Smooth muscle cell (in vitro differentiated cells): ENCODE measurements around the gene CLDN15. TPM values are rescaled to one million over a fixed set of nuclear protein-coding genes. Genes with fewer than 3 reads are reported as not detected.
"Not testable (repeated sequence)": the region's sequence is repeated elsewhere in the genome, so short reads cannot be mapped to it uniquely, and the experiment has no call there.

Experiments
- DNase-seq: peaks from one replicate; lab custom pipeline; 2025; ENCODE audit not compliant: unreplicated experiment; lab: John Stamatoyannopoulos, UW
- H2AFZ ChIP-seq: fragments of 200-600 bp; sonication (generic); 2 replicates; pipeline ENCODE4 v1.6.0; 2016; ENCODE audit warnings: antibody characterized with exemption, low read depth, mild to moderate bottlenecking
- H3F3A ChIP-seq: fragments of 200-600 bp; sonication (generic); 2 replicates; pipeline ENCODE4 v1.6.0; 2017; ENCODE audit warnings: antibody characterized with exemption, low read depth
- H3K27ac ChIP-seq: fragments of 200-600 bp; sonication (generic); 2 replicates; pipeline ENCODE4 v1.5.1; 2016; ENCODE audit warnings: low read depth, mild to moderate bottlenecking
- H3K27me3 ChIP-seq: fragments of 200-600 bp; sonication (generic); 2 replicates; pipeline ENCODE4 v1.6.1; 2016; ENCODE audit warnings: low read depth, mild to moderate bottlenecking
- H3K36me3 ChIP-seq: fragments of 200-600 bp; sonication (generic); 2 replicates; pipeline ENCODE4 v1.5.1; 2016; ENCODE audit warnings: low read depth
- H3K4me1 ChIP-seq: fragments of 200-600 bp; sonication (generic); 2 replicates; pipeline ENCODE4 v1.5.1; 2016; ENCODE audit warnings: low read depth
- H3K4me2 ChIP-seq: fragments of 200-600 bp; sonication (generic); 2 replicates; pipeline ENCODE4 v1.6.0; 2016; ENCODE audit warnings: mild to moderate bottlenecking
- H3K4me3 ChIP-seq: fragments of 200-600 bp; sonication (generic); 2 replicates; pipeline ENCODE4 v1.5.1; 2016; ENCODE audit warnings: mild to moderate bottlenecking
- H3K79me2 ChIP-seq: fragments of 200-600 bp; sonication (generic); 2 replicates; pipeline ENCODE4 v1.6.0; 2016; ENCODE audit warnings: low read depth, mild to moderate bottlenecking
- H3K9ac ChIP-seq: fragments of 200-600 bp; sonication (generic); 2 replicates; pipeline ENCODE4 v1.6.0; 2016; ENCODE audit warnings: low read depth
- H3K9me3 ChIP-seq: fragments of 200-600 bp; sonication (generic); replicated peaks from 2 replicates; pipeline ENCODE4 v1.5.1; 2016; ENCODE audit warnings: low read depth
- H4K20me1 ChIP-seq: fragments of 200-600 bp; sonication (generic); 2 replicates; pipeline ENCODE4 v1.6.0; 2016; ENCODE audit warnings: low read depth
- CTCF ChIP-seq: fragments of 200-600 bp; sonication (generic); IDR thresholded peaks from 2 replicates; pipeline ENCODE4 v1.5.1; 2017; ENCODE audit warnings: borderline replicate concordance, mild to moderate bottlenecking, antibody characterized with exemption; ENCODE audit not compliant: insufficient read depth, poor library complexity, severe bottlenecking
- WGBS: methylation state at CpG from one replicate; pipeline ENCODE4 v1.1.7; 2016; ENCODE audit warnings: low lambda C conversion rate; 5-methylcytosine and 5-hydroxymethylcytosine counted together
- polyA plus RNA-seq: library from polyadenylated mRNA; unstranded; fragments of >200 nt; fragmentation: Nextera tagmentation; extraction: Ambion mirVana; gene quantifications from 2 replicates; pipeline ENCODE4 v1.2.1, GENCODE V29; 2016
- total RNA-seq: library from RNA; depleted of rRNA; stranded (reverse); fragments of >200 nt; gene quantifications from 2 replicates; pipeline ENCODE4 v1.2.3, GENCODE V29; 2014

The CLDN15 gene
- total and polyA plus RNA-seq, 2 experiments from 2014 or later, result 3.0 to 4.0 TPM

- Histone ChIP-seq H2AFZ (no peak overlapping the region), H3K9me3 (no peaks in the 10 kb centered on the region)
- 92% methylated on average over 21 of the region's 21 CpGs for WGBS
Measured at GRCh38 chr7:101269664-101270063, 32.1 kb upstream of the CLDN15 start.

DNA sequence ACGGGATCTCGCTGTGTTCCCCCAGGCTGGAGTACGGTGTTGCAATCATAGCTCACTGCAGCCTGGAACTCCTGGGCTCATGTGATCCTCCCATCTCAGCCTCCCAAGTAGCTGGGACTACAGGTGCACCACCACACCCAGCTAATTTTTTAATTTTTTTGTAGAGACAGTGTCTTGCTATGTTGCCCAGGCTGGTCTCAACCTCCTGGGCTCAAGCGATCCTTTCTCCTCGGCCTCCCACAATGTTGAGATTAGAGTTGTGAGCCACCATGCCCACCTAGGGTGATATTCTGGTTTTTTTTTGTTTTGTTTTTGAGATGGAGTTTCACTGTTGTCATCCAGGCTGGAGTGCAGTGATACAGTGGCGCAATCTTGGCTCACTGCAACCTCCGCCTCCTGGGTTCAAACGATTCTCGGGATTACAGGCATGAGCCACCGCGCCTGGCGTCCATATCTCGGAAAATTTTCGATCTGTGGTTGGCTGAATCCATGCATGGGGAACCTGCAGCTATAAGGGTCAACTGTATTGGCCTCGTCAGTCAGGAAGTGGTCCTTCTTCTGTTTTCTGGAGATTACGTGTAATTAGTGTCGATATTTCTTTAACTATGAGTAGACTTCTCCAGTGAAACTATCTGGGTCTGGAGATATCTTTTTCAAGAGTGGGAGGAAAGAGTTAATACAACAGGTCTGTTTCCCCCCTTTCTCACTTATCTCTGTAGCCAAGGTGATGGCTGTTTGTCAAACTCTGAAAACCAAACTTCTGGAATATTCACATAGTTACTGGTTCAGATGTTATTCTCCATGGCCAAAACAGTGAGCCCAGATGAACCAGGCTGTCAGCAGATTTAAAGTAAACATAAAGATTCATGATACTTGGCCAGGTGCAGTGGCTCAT is 28.3 kb upstream of the CLDN15 start:
- no peak for DNase-seq
- no peaks in the 10 kb centered on the region for H3F3A ChIP-seq
- no peak overlapping the region for H3K4me3 ChIP-seq
- H4K20me1 ChIP-seq, result no peaks in the 10 kb centered on the region
- H2AFZ ChIP-seq, result no peak overlapping the region
- no peak overlapping the region for H3K4me2 ChIP-seq
- no peaks in the 10 kb centered on the region for H3K4me1 ChIP-seq
- TF ChIP-seq CTCF, result no peak
- H3K36me3 ChIP-seq, result no peaks in the 10 kb centered on the region
- no peaks in the 10 kb centered on the region for H3K79me2 ChIP-seq
- no peaks in the 10 kb centered on the region for H3K9me3 ChIP-seq
- H3K27ac ChIP-seq, result no peak overlapping the region
- H3K27me3 ChIP-seq, result no peaks in the 10 kb centered on the region
- H3K9ac ChIP-seq, result no peak overlapping the region
- 91% methylated on average over 17 of the region's 17 CpGs for whole genome bisulfite sequencing

More at GRCh38 chr7:101269664-101270063, 32.1 kb upstream of the CLDN15 start:
- Histone ChIP-seq H4K20me1 (no peaks in the 10 kb centered on the region), H3K4me1 (no peaks in the 10 kb centered on the region), H3K9ac (no peak overlapping the region), H3K27me3 (no peaks in the 10 kb centered on the region), H3K4me2 (no peak overlapping the region), H3F3A (no peaks in the 10 kb centered on the region), H3K4me3 (no peak overlapping the region), H3K79me2 (no peaks in the 10 kb centered on the region), H3K36me3 (no peaks in the 10 kb centered on the region), H3K27ac (no peak overlapping the region)
- no peak for DNase-seq
- no peak for TF ChIP-seq CTCF

GRCh38 chr7:101264102-101264706 is 26.6 kb upstream of the CLDN15 start:
- H3F3A ChIP-seq, H3K79me2 ChIP-seq, DNase-seq, H3K36me3 ChIP-seq, H3K9ac ChIP-seq, H3K4me1 ChIP-seq, H2AFZ ChIP-seq, H3K4me3 ChIP-seq, H3K27ac ChIP-seq, H4K20me1 ChIP-seq, H3K4me2 ChIP-seq, H3K27me3 ChIP-seq, H3K9me3 ChIP-seq: not testable (repeated sequence)
- WGBS, result 63% methylated on average over 5 of the region's 6 CpGs

- H3K9me3 ChIP-seq, result no peaks in the 10 kb centered on the region
- H2AFZ ChIP-seq, result no peak overlapping the region
- no peaks in the 10 kb centered on the region for H3K79me2 ChIP-seq
- no peak for TF ChIP-seq CTCF
- no peak overlapping the region for H3K4me3 ChIP-seq
- WGBS, result 82% methylated on average over 7 of the region's 7 CpGs
- no peaks in the 10 kb centered on the region for H3K36me3 ChIP-seq
- DNase-seq, result no peak
- no peaks in the 10 kb centered on the region for H3F3A ChIP-seq
- no peaks in the 10 kb centered on the region for H3K27me3 ChIP-seq
- H3K9ac ChIP-seq, result no peak overlapping the region
- no peaks in the 10 kb centered on the region for H4K20me1 ChIP-seq
- H3K4me1 ChIP-seq, result no peaks in the 10 kb centered on the region
- no peak overlapping the region for H3K4me2 ChIP-seq
- H3K27ac ChIP-seq, result no peak overlapping the region
Measured at GRCh38 chr7:101258243-101258731, 20.7 kb upstream of the CLDN15 start.
